HS-27A (cell line): ENCODE data around the gene DCAKD.

Experiments used
- DNase-seq: peaks from one replicate; pipeline ENCODE4 v3.0.0-alpha.2; 2012; ENCODE audit warnings: low read depth, missing footprints

Gene DCAKD

DNA sequence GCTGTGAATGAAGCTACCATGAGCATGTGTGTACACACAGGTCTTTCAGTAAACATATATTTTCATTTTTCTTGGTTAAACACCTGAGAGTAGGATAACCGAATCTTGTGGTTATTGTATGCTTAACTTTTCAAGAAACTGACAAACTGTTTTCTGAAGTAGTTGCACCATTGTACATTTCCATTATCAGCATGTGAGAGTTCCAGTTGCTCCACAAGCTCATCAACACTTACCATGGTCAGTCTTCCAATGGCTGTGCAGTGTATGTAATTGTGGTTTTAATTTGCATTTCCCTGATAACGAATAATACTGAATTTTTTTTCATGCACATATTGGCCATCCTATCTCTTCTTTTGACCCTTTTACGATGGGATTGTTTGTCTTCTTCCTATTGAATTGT is 52.0 kb downstream of the DCAKD start:
- DNase-seq = no peak

DNA sequence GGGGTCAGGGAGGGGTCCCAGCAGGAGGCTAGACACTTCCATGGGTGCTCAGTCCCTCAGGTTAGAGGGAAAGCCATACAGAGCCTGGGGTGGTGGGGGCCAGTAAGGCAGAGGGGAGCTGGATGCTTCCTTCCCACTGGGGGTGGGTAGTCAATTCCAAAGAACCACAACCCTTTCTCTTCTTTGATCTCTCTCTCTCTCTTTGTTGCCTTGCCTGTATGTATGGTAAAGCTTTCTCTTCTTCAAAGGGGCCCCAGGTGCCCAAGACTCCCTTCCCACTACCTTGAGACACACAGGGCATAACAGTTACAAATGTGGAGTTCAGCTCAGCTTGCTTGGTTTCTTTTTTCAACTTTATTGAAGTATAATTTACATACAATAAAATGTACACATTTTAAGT is 52.8 kb downstream of the DCAKD start:
- no peak for DNase-seq

DNA sequence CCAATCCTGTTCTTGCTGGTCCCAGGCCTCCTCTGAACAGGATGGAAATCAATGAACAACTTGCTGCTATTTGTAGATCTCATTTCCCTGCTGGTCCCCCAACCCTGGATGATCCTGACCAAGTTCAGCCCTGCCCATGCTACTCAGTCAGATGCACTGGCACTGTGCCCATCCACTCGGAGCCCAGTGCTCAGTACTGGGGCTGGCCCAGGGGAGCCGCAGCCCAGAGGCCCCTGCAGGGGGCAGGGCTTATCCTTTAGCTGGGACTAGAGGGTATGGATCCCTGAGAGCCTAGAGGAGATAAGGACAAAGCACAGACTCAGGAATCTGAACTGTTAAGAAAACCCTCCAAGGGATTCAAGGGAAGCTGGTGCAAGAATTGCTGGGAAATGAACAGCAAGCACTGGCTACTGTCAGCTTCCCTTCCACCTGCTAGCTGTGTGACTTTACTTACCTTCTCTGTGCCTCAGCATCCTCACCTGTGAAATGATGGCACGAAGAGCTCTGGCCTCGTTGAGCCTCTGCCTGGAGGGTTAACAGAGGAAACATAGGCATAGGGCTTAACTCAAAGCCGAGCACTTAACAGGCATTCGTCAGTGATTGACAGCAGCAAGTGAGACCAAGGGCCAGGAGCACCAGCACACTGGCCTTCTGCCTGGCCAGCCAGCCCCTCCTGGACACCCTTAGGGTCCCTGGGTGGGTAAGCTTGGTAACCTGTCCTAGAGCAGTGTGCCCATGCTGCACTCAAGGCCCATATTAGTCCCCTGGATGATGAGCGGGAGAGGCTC is 53.5 kb downstream of the DCAKD start:
- no peak for DNase-seq

DNA sequence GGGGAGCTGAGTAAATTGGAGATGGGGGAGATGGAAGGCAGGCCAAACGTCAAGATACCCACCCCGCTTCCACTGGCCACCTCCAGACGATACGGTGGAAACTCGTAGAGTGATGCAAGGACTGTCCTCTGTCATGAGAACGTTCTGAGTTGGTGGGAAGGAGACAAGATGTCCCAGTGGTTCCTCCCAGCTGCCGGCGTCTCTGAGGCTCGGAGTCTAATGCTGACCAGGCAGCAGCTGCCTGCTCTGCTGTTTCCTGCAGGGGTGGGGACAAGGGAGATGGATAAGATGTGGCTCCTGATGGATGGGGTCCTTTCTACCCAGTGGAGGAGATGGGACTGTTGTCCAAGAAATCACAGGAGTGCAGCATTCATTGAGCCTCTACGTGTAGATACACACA is 55.1 kb downstream of the DCAKD start:
- no peak for DNase-seq

DNA sequence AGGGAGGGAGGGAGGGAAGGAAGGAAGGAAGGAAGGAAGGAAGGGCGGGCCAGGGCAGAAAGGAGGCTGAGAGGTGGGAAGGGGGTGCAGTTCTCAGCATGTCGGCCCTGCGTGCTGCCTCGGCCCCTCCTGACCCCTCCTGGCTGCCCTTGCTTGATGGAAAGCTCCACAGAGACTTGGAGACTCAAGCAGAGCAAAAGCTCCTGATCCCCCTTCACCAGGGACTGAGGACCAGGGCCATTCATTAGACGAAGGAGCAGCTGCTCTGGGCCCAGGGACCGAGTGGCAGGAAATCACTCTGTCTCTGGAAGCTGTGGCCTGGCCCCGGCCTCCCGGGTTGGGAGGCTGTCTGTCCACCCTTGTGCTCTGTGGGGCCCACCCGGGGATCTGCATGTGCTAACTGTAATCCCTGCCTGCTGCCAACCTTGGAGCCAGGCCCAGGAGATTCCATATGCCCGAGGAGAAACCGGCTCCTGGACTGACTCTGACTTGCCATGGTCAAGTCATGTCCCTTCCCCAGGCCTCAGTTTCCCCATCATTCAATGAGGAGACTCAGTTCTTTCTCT is 55.9 kb downstream of the DCAKD start:
- no peak for DNase-seq

DNA sequence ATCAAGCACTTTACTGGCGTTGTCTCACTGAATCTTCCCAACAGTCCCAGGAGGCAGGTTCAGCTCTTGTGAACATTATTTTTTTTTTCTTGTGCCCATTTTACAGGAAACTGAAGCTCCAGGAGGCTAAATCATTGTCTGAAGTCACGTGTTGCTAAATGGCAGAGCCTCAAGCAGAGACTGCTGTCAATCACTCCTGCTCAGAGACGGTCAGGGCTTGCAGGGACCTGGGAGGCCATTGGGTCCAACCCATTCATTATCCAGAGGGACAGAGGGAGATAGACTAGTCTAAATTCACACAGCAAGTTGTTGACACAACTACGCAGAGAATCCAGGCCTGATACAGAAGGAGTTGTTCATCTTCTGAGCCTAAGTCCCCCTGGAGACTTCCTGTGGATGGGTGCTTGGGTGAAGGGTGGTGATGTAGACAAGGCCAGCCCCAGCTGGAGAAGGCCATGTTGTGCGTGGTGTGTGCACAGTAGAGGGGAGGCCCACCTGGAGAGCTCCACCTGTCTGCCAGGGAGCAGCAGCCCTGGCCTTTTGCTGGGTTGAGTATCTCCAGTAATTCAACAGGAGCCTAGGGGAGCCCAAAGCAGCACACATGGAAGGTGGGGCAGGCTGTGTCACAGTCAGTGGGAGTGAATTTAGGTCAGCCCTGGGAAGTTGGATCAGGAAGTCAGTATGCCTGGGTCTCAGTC is 59.0 kb downstream of the DCAKD start:
- DNase-seq = no peak

DNA sequence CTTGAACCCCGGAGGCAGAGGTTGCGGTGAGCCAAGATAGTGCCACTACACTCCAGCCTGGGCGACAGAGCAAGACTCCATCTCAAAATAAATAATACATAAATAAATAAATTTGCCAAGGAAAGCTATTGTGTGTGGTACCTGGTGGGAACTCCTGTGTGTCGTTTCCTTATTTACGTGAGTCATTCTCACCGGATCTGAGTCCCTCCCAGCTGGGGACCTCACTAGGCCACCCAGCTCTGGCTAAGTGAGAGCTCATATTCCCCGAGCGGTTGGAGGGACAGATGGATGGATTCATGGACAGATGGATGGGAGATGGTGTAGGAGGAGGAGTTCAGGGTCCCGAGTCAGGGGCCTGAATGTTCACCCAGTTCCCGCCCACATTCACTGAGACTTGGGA is 60.4 kb downstream of the DCAKD start:
- no peak for DNase-seq

DNA sequence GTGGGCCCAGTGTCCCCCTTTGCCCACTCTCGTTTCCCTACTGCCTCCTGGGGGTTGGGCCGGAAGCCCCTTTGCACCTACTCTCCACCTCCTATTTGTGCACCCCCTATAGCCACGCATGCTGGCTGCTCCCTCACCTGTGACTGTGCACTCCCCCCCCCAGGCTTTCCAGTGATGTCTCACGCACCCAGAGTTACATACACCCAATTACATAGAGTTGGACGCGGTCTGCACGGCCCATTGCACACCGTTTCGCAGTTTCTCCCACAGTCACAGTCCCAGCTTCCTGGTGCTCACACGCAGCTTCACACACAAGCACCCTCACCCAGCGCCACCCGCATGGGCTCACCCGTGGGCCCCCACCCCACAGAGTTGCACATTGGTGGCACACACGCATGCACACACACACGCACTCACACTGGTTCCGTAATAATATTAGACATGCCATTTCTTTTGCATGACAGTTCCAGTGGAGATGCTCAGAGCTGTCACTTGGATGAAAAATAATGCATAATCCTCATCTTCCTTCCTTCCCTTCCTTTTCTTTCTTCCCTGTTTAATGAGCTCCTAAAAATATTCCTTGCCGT is 61.8 kb downstream of the DCAKD start:
- no peak for DNase-seq

DNA sequence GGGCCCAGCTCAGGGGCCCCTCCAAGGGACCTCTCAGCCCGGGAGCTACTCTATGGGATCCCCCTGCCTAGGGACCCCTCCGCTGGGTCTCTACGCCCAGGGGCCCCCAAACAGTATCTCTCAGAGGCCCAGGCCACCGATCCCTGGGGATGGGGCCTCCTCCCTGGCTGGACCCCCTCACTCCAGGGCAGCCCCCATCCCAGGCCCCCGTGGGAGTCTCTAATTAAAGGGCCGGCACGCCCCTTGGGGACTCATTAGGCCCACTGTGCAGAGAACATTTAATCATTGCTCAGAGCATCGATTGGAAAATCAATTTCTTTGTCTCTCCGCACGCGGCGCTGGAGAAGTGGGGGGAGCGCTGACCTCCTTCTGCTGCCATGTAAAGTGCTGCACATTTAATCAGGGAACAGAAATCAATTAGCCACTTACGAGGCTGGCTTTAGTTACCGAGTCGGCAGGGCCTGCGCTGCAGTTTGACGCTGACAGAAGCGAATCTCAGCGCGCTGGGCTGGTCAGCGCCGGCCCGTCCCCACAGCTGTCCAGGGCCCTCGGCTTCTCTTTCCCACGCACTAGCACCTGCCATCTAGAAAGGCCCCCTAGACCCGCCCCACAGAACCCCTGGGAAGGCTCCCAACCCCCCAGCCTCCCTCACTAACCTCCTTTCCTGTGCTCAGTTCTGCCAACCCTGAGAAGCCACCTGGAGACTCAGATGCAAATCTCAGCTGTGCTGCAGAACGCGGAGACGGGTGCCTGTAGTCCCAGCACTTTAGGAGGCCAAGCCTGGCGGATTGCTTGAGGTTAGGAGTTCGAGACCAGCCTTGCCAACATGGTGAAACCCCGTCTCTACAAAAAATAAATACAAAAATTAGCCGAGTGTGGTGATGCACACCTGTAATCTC is 63.1 kb downstream of the DCAKD start:
- no peak for DNase-seq

DNA sequence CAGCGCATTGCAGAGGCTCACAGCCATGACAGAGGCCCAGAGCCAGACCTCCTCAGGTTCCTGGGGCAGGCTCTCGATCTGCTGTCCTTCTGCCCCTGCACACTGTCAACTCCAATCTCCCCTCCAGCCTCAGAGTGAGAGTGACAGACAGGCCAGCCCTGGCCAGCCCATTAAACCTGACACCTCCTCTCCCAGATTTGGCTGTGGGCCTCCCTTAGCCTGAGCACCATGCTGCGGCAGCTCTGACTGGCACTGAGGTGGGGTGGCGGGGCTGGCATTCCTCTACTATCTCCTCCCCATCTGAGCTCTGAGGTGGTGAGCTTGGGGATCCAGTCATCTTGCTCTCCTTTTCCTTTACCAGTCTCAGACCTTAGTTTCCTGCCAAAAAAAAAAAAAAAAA is 67.9 kb downstream of the DCAKD start:
- no peak for DNase-seq

DNA sequence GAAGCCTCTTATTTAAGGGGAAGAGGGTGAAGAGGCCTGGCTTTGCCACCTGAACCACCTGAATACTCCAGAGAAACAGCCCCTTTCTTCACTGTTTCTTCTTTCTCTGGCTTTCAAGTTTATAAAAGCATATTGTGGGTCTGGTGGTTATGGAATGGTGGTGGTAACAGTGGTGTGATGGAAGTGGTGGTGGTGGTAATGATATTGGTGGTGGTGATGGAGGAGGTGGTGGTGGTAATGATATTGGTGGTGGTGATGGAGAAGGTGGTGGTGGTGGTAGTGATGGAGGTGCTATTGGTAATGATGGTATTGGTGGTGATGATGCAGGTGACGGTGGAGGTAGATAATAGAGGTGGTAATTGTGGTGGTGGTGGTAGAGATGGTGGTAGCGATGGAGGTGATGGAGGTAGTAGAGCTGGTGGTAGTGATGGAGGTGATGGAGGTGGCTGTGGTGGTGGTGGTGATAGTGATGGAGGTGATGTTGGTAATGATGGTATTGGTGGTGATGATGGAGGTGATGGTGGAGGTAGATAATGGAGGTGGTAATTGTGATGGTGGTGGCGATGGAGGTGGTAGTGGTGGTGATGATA is 69.2 kb downstream of the DCAKD start:
- DNase-seq = no peak

DNA sequence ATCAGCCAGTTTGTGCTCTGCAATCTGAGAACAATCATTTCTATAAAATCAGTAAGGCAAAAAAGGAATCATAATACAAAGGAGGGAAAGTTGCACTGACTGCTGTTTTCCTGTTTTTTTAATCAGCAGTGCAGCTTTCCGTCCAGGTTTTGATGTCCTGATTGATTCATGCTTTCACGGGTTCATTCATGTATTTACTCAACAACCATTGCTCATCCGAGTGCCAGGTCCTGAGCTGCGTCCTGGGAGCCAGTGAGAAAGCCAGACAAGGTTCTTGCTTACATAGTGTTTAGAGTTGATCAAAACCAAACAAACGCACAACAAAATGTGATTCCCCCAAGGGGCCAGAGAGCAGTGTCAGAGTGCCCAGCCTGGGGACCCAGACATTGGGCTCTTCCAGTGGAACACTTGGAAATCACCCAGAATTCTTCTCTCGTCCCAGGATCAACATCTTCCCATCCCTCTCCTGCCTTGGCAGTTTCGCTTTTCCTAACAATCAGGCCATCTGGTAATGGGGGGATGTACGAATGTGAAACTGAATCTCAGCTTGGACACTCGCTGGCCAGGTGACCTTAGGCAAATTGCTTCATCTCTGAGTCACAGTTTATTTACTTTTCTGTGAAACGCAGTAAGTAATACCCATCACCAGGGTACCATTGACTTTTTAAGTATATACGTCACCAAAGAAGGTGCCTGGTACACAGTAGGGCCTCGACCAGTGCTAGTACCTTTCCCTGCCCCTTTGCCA is 70.0 kb downstream of the DCAKD start:
- DNase-seq = no peak

DNA sequence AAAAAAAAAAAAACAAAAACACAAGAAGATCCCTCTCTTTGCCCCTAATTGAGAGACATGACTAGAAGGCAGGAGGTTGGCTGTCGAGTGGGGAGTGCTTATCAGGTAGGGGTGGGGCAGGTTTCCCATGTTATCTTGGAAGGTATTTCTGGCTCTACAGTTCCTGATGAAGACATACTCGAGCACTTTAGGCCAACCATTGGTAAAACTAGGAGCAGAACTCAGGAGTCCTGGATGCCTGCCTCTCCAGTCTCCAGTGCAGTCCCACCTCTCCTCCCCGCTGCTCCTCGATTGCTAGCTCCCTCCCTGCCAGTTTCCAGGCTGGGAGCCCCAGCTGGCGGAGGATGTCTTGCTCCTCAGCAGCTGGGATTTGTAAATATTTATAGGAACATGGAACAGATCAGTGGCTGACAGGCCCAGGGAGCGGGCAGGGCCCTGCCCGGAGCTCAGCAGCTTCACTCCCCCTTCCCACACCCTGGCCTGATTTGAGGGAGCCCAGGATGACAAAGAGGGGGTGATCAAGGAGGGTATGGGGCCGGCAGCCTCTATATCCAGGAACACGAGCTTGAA is 71.9 kb downstream of the DCAKD start:
- DNase-seq = no peak

DNA sequence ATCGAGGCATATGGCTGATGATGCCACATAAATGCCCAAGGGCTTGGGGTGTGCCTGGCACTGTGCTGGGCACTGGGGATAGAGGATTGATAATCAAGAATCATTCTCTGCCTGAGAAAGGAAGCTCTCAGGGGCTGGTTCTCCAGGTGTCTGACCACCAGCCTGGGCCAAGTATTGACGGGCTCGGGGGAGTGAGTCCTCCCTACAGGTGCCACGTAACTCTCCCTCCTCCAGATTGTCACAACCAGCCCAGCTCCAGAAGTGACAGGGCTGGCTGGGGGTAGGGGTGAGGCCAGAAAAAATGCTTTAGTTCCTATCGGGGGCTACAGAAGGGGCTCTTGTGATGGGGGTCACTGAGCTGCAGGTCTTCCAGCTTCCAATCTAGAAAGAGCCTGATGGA is 72.6 kb downstream of the DCAKD start:
- DNase-seq = no peak

DNA sequence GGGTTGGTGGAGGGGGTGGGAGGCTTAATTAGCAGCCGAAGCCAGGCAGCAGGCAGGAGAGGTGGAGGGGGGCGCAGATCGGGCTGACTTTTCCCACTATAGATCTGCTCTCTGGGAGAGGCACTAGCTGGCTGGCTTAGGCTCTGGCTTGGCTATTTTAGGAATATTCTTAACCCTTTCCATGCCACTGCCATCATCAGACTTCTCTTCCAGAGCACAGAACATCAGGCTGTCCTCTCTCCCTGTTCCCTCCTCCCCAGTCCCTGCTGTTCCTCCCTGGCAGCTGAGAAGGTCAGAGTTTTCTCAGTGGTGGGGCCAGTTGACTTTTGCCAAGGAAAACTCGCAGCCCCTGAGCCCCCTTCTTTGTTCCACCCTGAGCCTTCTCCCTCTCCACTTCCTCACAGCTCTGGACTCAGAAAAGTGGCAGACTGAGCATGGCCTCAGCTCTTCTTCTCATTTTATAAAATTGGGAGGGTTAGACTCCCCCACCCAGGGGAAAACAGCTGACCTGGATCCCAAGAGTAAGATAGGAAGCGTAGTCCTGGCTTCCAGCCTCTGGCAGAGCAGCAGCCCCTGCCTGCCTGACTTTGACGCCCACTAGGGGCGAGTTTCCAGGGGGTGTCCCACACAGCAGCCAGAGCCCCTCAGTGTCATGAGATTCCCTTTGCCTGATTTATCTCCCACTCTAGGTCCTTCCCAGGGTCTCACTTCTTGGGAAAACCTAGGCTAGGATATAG is 73.5 kb downstream of the DCAKD start:
- no peak for DNase-seq

DNA sequence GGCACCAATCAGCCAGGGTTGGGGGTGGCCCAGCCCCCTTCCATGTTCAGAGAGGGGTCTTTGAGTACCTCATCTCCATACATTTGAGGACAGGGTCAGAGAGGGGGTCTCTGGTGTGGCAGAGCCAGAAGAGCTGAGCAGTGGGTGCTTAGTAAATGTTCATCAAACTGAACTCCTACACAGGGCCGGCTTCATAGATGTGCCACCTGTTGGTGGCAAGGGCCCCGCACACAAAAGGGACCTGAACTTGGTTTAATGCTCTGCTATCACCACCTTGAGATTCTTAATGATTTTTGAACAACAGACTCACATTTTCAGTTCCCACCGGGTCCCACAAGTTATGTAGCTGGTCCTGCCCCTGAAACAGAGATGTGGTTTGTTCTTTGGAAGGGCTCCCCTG is 74.4 kb downstream of the DCAKD start:
- DNase-seq = no peak

DNA sequence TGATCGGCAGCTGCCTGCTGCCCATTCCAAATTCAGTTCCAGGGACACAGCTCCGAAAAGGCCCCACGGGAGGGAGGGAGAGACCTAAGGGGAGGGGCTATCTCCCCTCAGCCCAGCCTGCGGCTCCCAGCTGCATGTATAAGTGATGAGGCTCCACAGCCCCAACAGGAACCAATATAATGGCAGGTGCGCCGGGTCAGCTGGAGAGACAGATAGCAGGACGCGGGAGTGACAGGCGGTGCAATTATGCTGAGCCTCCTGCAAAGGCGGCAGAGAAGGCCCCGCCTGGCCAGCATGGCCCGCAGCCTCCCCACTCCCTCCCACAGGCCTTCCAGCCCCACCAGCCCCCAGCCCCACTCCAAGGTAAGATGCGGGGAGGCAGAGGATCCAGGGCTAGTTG is 75.2 kb downstream of the DCAKD start:
- no peak for DNase-seq
